ENCODE measurements around the gene KSR2.

DNA sequence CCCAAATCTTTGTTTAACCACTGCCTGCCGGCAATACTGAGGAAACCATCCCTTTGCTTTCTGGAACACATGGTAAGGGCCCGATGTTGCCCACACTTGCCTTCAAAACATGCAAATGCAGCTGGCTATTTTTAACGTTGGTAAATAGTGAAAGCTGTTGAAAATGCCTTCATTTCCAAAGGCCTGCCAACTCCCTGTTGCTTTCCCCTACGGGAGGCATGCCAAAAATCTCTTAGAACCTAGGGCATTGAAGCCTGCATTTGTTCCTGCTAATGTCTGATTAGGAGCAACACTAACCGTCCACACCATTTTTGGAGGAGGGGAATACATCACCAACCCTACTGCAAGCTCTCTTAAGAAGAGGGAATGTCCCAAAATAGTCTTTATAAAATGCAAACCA, 454.8 kb downstream of the KSR2 start:
- TF ChIP-seq, protein P1, sequence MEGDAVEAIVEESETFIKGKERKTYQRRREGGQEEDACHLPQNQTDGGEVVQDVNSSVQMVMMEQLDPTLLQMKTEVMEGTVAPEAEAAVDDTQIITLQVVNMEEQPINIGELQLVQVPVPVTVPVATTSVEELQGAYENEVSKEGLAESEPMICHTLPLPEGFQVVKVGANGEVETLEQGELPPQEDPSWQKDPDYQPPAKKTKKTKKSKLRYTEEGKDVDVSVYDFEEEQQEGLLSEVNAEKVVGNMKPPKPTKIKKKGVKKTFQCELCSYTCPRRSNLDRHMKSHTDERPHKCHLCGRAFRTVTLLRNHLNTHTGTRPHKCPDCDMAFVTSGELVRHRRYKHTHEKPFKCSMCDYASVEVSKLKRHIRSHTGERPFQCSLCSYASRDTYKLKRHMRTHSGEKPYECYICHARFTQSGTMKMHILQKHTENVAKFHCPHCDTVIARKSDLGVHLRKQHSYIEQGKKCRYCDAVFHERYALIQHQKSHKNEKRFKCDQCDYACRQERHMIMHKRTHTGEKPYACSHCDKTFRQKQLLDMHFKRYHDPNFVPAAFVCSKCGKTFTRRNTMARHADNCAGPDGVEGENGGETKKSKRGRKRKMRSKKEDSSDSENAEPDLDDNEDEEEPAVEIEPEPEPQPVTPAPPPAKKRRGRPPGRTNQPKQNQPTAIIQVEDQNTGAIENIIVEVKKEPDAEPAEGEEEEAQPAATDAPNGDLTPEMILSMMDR (conservative IDR thresholded peaks at IDR 0.05; ENCODE audit: low read depth, low read length), result no peak
- no peak for TF ChIP-seq EZH2 (IDR thresholded peaks at IDR 0.05; ENCODE audit: borderline replicate concordance, low read depth, low read length, poor library complexity, severe bottlenecking)

All from A673 (cell line).